Tibial artery (tissue), 4 donors: ENCODE results near the gene ARHGEF26.

Experiments
- DNase-seq, 2 donors: peaks; one replicate each; pipeline ENCODE4 v3.0.0-alpha.2; 2019
- H3K27ac ChIP-seq, 2 donors: fragments of 200-600 bp; sonication (generic) in 1 of 2; 1 replicate in 1 of 2; 2 replicates in 1 of 2; pipeline ENCODE4 v1.5.1; 2018 to 2019; ENCODE audit warnings: mild to moderate bottlenecking in 1 of 2
- H3K27me3 ChIP-seq, 2 donors: fragments of 200-600 bp; sonication (generic) in 1 of 2; one replicate each; pipeline versions ENCODE4 v1.5.1 to v1.6.0; 2016 to 2019
- H3K36me3 ChIP-seq, 3 donors: fragments of 200-600 bp; sonication (generic) in 2 of 3; one replicate each; pipeline ENCODE4 v1.5.1; 2016 to 2019; ENCODE audit warnings: mild to moderate bottlenecking in 2 of 3
- H3K4me1 ChIP-seq, 4 donors: fragments of 200-600 bp; sonication (generic) in 2 of 4; 1 replicate in 3 of 4; 2 replicates in 1 of 4; pipeline ENCODE4 v1.5.1; 2016 to 2019
- H3K4me3 ChIP-seq, 2 donors: fragments of 200-600 bp; sonication (generic) in 1 of 2; 1 replicate in 1 of 2; 2 replicates in 1 of 2; pipeline ENCODE4 v1.5.1; 2018 to 2019; ENCODE audit warnings: mild to moderate bottlenecking in 2 of 2
- H3K9me3 ChIP-seq, 3 donors: fragments of 200-600 bp; sonication (generic) in 1 of 3; one replicate each; pipeline ENCODE4 v1.5.1; 2016 to 2019
- intact Hi-C: fragments of 100-400 bp; cut with DNase I; formaldehyde crosslinking; loops from one replicate; pipeline ENCODE4 v1.15.0; 2023; ENCODE audit warnings: low total_unique reads
- TF ChIP-seq, protein P1 (sequence below), 2 experiments: fragments of 200-600 bp in 1 of 2; fragments of 450-650 bp in 1 of 2; IDR thresholded peaks; one replicate each; pipeline ENCODE4 v1.5.1; 2017 to 2019; ENCODE audit warnings: antibody characterized with exemption in 2 of 2, mild to moderate bottlenecking in 1 of 2, moderate library complexity in 1 of 2

The ARHGEF26 gene

DNA sequence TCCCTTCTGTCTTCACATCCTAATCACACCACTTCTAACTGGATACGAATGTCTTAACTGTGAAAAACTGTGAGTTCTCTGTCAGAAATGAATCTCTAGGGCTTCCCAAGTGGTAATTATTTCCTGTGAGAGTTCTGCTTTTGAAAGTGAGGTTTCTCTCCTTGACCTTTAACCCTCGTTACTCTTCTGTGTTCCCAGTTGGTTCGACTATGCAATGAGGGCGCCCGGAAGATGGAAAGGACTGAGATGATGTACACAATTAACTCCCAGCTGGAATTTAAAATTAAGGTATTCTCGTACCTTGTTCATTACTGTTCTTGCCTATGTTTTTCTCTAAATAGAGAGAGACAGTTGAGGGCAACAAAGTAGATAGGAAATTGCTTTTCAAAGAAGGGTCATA lies 96.5 kb downstream of the ARHGEF26 start:
- DNase-seq, result no peak
- no peak overlapping the region for H3K27ac ChIP-seq
- H3K4me3 ChIP-seq, result no peak overlapping the region
- intact Hi-C loops, result no loop called here
- H3K9me3 ChIP-seq, result no peaks in the 10 kb centered on the region
- H3K4me1 ChIP-seq, result no peaks in the 10 kb centered on the region
- H3K27me3 ChIP-seq, result no peaks in the 10 kb centered on the region
- TF ChIP-seq, protein P1, sequence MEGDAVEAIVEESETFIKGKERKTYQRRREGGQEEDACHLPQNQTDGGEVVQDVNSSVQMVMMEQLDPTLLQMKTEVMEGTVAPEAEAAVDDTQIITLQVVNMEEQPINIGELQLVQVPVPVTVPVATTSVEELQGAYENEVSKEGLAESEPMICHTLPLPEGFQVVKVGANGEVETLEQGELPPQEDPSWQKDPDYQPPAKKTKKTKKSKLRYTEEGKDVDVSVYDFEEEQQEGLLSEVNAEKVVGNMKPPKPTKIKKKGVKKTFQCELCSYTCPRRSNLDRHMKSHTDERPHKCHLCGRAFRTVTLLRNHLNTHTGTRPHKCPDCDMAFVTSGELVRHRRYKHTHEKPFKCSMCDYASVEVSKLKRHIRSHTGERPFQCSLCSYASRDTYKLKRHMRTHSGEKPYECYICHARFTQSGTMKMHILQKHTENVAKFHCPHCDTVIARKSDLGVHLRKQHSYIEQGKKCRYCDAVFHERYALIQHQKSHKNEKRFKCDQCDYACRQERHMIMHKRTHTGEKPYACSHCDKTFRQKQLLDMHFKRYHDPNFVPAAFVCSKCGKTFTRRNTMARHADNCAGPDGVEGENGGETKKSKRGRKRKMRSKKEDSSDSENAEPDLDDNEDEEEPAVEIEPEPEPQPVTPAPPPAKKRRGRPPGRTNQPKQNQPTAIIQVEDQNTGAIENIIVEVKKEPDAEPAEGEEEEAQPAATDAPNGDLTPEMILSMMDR (IDR thresholded peaks at IDR 0.05), result no peak
- H3K36me3 ChIP-seq, result peaks cover 11 to 39% (median 39%) of the 10 kb centered on the region in 3 donors

DNA sequence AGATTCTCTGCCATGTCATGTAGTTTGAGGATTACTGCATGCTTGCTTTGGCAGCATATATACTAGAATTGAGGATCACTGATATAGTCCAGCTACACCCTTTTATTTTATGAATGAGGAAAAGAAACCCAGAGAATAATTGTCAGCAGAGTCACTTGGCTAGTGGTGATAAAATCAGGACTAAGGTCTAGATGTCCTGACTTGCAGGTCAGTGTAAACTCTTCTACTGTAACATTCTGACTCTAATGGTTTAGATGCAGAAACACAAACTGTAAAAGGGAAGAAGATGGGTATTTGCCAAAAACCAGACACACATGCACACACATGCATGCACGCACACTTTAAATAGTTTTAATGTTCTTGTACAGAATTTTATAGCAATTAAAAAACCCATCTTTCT lies 97.5 kb downstream of the ARHGEF26 start:
- TF ChIP-seq, protein P1 (IDR thresholded peaks at IDR 0.05), result no peak
- Histone ChIP-seq H3K4me3 (no peak overlapping the region), H3K36me3 (peaks cover 11 to 39% (median 37%) of the 10 kb centered on the region in 3 donors), H3K27me3 (no peaks in the 10 kb centered on the region), H3K9me3 (no peaks in the 10 kb centered on the region), H3K4me1 (no peaks in the 10 kb centered on the region), H3K27ac (no peak overlapping the region)
- intact Hi-C loops, result no loop called here
- no peak for DNase-seq

DNA sequence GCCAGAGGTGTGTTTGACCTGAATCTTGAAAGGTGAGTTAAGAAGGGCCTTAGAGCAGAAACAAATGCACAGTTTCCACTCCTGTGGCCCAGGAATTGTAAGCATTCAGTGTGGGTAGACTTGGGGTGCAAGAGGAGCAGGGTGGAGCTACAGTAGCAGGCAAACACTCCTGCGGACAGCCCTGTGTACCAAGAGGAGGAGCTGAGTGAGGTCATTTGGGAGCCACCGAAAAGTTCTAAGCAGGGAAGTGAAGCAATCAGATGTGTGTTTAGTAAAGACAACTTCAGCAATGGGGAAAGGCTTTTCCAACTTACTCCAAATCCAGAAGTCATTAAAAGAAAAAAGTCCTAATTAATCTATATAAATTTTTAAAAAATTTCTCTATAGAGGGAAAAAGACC lies 99.3 kb downstream of the ARHGEF26 start:
- Histone ChIP-seq H3K9me3 (no peaks in the 10 kb centered on the region), H3K4me1 (peaks cover 0 to 6% (median 2%) of the 10 kb centered on the region in 4 donors), H3K27ac (no peak overlapping the region), H3K27me3 (no peaks in the 10 kb centered on the region), H3K36me3 (peaks cover 11 to 26% (median 23%) of the 10 kb centered on the region in 3 donors), H3K4me3 (no peak overlapping the region)
- DNase-seq, result no peak
- intact Hi-C loops, result no loop called here
- TF ChIP-seq, protein P1 (IDR thresholded peaks at IDR 0.05), result no peak

DNA sequence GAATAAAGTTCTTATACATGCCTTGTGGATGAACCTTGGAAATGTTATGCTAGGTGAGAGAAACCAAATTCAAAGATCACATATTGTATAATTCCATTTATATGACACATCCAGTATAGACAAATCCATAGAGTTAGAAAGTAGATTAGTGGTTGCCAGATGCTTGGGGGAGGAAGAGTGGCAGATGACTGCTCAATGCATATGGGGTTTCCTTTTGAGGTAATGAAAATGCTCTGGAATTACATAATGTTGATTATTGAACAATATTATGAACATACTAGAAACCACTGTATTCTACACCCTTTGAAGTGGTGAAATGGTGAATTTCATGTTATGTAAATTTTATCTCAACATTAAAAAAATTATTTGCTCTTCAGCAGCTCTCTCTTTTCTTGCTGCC lies 102.3 kb downstream of the ARHGEF26 start:
- peaks cover 0 to 6% (median 2%) of the 10 kb centered on the region in 4 donors for H3K4me1 ChIP-seq
- peaks cover 10 to 19% (median 14%) of the 10 kb centered on the region in 3 donors for H3K36me3 ChIP-seq
- TF ChIP-seq, protein P1 (IDR thresholded peaks at IDR 0.05), result no peak
- H3K4me3 ChIP-seq, result no peak overlapping the region
- DNase-seq, result no peak
- H3K27ac ChIP-seq, result no peak overlapping the region
- no peaks in the 10 kb centered on the region for H3K9me3 ChIP-seq
- no peaks in the 10 kb centered on the region for H3K27me3 ChIP-seq
- intact Hi-C loops, result no loop called here

DNA sequence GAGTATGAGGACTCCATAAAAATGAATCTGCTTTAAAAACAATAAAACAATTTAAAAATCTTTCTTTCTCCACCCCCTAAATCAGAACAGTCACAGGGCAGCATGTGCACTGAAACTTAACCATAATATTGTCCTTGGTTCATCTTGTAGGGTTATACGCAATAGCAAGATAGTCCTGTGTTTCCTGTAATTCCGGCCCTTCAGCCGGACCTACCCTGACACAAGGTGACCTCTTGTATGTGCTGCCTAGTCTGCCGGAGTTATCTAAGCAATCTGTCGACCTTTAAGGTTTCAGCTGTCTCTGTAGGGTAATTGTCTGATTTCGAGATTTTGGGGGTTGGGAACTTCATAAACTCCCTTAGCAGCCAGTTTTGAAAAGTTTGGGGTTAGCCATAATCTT lies 103.2 kb downstream of the ARHGEF26 start:
- no peak overlapping the region for H3K4me3 ChIP-seq
- no peaks in the 10 kb centered on the region for H3K9me3 ChIP-seq
- no peaks in the 10 kb centered on the region for H3K27me3 ChIP-seq
- intact Hi-C loops, result no loop called here
- H3K4me1 ChIP-seq, result peaks cover 0 to 6% (median 2%) of the 10 kb centered on the region in 4 donors
- TF ChIP-seq, protein P1 (IDR thresholded peaks at IDR 0.05), result no peak
- H3K36me3 ChIP-seq, result peaks cover 3 to 19% (median 14%) of the 10 kb centered on the region in 3 donors
- DNase-seq, result no peak
- H3K27ac ChIP-seq, result no peak overlapping the region

DNA sequence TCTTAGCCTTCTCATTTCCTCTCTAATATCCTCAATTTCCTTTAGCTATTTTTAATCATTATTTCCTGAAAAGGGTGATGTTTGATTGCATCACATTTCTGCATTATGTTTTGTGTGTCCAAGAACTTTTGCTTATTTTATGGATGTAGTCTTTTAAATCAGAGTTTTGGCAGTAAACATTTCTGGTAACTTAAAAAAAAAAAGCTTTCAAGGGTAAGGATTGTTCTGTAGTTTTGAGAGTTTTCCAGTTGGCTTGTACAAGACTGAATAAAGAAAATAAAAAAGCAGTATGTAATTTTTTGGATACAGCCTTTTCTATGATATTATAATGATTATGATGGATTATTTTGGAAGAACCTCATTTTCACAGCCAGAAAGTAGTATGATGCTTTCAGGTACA lies 103.7 kb downstream of the ARHGEF26 start:
- H3K4me3 ChIP-seq, result no peak overlapping the region
- no peaks in the 10 kb centered on the region for H3K27me3 ChIP-seq
- intact Hi-C loops, result no loop called here
- TF ChIP-seq, protein P1 (IDR thresholded peaks at IDR 0.05), result no peak
- no peak for DNase-seq
- peaks cover 0 to 19% (median 15%) of the 10 kb centered on the region in 3 donors for H3K36me3 ChIP-seq
- H3K27ac ChIP-seq, result no peak overlapping the region
- no peaks in the 10 kb centered on the region for H3K9me3 ChIP-seq
- peaks cover 0 to 6% (median 2%) of the 10 kb centered on the region in 4 donors for H3K4me1 ChIP-seq
